ENCODE results near the gene WLS.

Gene WLS

DNA sequence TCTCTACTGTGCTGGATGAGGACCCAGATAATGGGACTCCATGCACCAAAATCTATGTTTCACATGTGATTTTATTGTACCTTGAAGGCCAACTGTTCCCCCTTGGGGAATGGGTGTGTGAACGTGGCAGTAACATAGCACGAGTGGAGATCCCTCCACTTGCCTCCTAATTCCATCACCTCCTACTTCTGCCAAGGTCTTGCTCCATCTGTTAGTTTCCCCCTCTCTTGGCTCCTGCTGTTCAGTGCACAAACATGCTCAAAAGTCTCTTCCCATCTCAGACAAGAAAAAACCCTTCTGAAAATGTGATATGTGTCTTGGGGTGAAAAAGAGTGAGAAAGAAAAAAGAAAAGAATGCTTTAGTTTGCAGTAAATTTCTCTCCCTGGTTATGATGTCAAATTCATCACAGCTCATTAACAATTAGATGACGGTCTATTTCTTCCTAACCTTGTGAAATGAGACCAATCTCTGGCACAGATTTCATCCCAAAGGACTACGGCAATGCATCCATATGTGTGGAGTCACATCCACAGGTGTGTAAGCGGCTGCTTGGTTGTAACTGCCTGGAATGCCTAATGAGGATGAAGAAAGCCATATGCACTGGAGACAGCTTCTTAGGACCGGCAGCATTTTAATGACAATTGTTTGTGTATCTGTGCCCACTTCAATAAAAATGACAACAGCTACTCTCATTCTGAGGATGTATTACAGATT lies 102.6 kb downstream of the WLS start:
- no peak for DNase-seq

GRCh38 chr1:68128820-68129219 lies 103.5 kb downstream of the WLS start:
- no peak for DNase-seq

- DNase-seq = no peak
Measured at GRCh38 chr1:68128157-68128556, 104.2 kb downstream of the WLS start.

GRCh38 chr1:68121536-68121935 lies 110.8 kb downstream of the WLS start:
- DNase-seq = no peak

DNA sequence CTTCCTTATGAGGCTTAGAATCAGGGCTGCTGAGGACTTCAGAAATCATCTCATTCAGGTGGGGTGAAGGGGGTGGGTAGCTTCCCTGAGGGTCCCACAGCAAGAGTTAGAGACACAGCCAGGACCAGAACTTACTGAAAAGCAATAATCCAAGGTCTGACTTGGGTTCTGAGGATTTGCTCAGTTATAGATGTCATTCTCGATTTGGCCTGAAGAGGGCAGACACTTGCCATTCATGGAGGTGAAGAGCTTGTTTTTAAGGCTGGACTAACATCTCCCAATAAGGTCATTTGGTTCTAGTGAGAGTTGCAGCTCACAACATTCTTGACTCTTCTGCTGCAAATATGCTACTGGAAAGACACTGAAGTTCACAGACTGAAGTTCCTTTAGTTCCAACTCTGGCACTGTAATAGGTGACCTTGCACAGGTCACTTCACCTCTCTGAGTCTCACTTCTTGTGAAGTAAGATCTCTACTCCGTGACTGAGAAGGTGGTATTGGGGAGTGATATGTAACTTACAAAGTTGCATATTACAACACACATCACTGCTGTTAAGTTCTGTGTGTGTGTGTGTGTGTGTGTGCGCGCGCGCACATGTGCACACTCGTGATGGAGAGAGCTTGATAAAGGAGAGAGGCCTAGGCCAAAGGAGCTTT lies 112.1 kb downstream of the WLS start:
- DNase-seq = peak; percentile 4

DNA sequence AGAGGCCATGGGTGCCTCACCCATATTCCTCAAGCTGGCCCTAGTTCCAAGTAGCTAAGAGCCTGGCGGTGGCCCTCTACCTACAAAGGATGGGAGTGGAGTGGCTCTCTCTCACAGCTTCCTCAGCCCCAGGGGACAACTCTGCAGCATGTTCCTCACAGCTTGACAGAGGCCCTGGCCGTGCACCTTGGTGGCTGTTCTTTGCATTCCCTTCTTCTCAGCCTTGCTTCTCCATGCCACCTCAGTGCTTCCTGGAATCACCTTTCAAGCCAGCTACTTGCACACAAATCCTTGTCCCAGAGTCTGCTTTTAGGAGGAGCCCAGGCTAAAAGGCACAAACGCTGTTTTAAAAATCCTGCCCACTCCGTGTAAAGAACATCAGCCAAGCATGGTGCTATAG lies 112.9 kb downstream of the WLS start:
- no peak for DNase-seq

DNA sequence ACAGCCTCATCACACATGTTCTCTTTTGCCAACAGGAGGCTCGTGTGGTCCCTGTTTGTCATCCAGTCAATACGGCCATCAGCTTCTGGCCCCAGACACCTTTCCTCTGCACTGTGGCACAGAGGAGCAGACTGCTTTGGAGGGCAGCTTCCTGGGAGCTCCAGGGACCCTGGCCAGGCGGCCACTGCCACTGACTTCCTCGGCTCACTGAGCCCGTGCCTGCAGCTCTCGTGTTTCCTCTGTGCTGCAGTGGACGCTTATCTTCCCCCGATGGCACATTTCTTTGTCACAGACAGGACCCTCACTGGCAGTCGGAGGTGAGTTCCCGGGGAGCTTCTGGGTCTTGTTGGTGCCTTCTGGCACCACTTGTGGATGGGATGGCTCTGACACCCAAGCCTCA lies 114.9 kb downstream of the WLS start:
- DNase-seq = no peak

GRCh38 chr1:68116643-68117235 lies 115.6 kb downstream of the WLS start:
- peak; percentile 6 for DNase-seq

DNA sequence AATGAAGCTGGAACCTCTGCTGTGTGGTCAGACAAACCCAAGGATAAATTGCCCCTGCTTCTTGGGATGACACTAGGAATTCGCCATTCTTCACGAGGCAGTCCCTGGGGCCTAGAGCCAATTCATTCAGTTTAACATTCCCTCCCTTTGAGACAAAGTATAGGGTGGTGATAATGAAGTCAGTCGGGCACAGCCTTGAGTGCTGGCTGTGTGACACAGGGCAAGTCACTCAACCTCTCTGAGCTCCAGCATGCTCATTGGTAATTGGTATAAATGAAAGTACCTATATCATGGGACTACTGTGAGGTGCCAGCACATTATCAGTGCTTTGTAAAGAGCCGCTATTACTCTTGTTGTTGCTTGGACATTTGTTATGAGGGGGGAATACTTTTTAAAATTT lies 117.0 kb downstream of the WLS start:
- DNase-seq = no peak

DNA sequence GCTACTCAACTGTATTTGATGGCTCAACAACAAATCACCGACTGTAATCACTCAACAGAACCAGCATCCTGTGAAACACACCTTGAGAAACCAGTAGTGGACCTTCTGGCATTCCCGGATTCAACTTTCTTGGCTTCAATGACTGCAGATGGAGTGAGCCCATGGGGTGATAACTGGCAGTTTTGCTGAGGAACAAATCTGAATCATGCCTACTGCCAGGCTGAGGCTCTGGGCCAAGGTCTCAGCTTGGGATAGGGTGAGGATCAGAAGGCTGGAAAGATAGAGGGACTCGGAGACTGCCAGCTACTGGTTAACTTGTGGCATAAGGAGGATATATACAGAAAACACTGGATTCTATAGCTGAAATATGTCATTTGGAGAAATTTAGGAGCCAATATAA lies 118.4 kb downstream of the WLS start:
- no peak for DNase-seq

DNA sequence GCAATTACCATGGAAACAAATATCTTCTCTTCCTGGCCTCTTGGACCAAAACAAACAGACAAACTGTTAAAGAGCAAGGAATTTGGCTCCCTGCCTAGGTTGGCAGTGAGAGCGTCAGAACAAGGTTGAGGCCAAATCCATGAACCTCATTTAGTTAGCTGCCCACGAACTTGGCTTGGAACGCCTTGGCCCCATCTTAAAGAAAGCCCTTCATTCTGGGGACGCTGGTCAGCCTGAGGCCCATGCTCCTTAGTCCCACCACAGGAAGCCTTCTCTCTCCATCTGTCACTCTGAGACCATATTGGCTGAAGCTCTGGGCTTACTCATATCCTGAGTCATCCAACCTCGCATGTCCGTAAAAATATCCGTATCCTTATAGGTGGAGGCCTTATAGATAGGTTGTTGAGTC lies 119.5 kb downstream of the WLS start:
- DNase-seq = no peak

DNA sequence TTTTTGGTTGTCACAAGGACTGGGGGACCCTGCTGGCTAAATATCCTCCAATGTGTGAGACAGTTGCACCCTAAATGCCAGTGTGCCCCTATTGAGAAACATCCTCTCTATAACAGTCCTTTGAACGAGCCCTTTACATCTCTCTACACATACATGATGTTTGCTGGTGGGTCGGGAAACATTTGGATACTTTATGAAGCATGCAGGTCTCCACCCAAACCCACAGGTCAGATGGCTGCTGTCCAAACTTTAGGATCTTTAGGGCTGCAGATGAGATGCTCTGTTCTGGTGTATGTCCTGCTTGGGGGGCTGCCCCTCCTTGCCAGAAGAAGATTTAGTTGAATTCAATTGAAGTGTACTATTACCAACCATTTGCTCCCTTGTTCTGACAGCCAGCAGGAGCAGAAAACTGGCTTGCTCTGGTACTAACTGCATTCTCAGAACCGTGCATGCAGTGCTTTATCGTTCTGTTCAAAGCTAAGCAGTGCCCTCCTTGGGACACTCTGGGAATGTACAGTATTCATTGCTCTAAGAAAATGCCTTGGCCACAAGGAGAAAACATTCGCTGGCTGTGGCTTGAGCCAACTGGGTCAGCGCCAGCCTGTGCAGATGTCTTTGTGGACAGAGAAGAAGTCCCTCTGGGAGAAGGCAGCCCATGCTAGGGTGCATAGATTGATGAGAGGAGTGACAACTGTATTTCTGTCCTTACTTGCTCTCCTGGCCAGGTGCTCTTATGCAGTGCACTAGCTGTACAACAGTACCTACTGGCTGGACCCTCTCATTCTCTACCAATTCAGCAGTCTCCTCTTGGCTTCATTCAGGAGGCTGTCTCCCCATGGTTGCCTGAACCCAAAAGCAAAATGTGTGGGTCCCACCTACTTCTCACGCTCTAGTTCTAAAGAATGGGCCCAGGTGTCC lies 120.5 kb downstream of the WLS start:
- DNase-seq = peak; percentile 3

GRCh38 chr1:68107771-68108170 lies 124.6 kb downstream of the WLS start:
- DNase-seq = no peak

DNA sequence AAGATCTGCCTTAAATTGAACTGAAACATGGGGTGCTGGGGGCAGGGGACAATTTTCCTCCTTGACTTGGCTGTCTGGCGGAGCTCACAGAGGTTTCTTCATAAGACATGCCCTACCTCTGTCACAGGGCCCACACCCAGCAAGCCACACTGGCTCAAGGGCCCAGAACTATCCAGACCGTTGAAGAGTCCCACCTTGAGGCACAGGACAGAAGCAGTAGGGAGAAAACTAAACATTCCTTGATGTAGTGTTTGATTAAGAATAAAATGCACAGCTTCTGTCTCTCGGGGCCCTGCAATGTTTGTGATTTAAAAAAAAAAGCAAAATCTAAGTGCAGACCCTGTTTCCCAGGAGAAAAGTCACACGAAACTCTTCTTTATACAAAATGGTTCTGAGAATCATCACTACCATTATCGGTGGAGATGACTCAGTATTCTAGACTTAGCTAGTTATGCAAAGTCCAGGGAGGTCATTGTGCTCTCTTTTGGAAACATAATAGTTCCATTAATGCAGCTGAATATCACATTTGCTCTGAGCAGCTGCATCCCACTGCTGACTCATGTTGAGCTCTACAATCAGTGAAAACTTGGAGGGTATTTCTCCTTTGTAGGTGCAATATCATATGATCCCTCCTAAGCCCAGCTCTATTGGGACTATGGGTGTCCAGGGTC lies 128.3 kb downstream of the WLS start:
- no peak for DNase-seq

DNA sequence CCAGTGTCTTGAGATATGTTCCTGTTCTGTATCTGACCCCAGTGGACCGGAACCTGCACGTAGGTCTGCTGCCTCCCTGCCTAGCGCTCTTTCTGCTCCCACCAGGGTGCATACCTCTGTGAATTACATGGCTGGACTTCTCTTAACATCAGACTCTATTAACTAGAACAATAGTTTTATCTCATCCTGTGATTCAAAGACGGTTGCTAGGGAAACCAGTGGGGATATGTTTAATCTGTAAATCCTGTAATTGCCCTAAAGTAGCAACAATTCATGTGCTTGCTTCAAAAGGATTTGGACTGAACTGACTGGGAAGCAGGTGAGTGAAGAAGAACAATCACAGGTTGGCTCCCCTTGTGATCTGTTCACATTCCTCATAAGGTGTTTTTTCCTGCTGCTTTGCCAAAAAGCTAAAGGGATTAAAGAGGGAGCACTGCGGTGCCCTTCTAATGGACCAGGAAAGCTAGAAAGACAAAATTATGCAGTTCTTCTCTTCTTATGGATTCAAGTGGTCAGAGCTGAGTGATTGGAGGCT lies 129.2 kb downstream of the WLS start:
- DNase-seq = no peak

DNA sequence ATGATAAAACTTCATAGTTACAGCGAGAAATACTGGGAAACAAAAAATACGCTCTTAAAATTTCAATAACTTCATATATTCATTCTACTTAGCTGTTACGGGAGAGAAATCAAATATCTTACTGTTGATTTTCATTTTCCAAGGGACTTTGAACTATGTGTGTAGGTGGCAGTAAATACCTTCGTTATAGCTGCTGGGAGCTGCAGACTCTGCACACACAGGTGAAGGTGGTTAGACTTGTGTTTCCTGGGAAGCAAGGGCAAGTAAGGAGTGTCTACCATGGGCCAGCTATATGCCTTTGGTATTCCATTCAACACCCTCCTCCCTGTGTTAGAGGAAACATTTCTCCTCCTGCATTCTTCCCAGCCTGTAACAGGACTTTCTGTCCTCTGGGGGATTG lies 130.5 kb downstream of the WLS start:
- no peak for DNase-seq

DNA sequence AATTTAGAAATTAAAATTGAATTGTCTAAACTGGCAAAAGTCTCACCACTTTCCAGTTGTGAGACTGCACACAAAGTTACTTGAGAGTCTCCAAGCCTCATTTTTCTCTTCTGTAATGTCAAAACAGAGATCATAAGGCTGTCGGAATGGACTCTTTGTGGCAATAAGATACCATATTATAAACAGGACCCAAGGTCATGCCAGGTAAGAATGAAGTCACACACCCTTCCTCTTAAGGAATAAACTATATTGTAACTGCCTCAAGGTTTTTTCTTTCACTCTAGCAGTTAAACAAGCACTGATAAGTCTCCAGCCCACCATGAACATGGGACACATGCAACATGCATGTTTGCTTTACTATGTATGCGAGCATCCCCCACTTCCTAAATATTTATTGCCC lies 131.8 kb downstream of the WLS start:
- DNase-seq = no peak

DNA sequence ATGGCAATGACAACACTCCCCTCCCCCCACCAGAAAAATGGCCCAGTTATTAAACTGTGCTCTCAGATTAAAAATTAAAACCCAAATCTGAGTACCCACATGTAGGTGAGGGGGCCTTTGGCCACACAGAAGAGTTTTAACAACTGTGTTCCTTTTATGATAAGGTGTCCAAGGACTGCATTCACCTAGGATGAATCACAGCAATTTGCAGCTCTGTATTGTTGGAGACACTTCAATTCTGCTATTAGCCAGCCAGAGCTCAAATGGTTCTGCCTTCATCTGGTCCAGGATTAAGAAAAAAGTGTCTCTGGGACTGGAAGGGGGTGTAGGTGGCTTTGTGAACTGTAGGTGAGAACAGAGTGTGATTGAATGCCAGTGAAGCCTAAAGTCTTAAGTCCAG lies 138.6 kb downstream of the WLS start:
- no peak for DNase-seq

DNA sequence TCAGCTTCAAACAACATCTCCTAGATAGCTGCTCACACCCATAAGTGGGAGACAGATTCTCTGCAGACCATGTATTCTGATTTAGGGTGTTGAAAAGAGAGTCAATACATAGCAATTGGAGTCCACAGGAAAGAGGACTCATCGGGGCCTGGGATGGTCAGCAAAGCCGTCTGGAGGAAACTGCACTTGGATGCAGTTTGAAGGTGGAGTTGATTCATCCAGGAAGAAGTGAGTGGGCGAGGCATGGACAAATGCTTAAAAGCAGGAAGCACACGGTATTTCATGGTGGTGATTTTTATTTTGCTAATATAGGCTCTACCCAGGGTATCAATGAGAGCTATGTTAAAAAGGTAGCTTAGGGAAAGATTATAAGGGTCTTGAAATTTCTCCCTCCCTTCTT lies 145.1 kb downstream of the WLS start:
- no peak for DNase-seq

- DNase-seq = no peak
Measured at GRCh38 chr1:68085752-68086151, 146.6 kb downstream of the WLS start.

- DNase-seq = no peak
Measured at GRCh38 chr1:68083686-68084085, 148.6 kb downstream of the WLS start.

DNA sequence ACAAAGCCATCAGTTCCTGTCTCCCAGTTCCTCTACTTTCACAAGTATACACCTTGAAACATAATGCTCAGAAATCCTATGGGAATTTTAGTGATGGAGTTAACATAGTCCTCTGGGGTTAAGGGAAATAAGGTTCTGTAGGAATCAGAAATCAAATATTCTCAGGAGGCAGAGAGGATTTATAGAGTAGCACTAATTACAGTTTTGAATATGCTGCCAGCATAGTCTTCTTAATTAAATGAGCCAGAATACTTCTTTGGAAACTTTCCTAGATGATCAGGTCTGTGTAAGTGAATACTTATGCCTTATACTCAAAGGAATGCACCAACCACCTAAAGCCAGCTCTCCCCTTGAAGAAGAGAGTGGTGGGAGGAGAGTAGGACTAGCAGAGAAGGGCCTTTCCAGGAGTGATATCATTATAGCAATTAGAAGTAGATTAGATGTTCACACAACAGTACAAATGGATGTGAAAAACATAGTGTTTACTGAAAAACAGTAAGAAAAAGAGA lies 150.5 kb downstream of the WLS start:
- DNase-seq = no peak

Measured in NK-92 treated with Interleukin-12 subunit alpha and Interleukin-12 subunit beta, amount 100 ng/mL, for 24 hours (cell line).